Psoas muscle (tissue), 8 donors: Measurements from ENCODE around the gene STKLD1. TPM values are rescaled to one million over a fixed set of nuclear protein-coding genes. Genes with fewer than 3 reads are reported as not detected.
"Not testable (repeated sequence)": the region's sequence is repeated elsewhere in the genome, so short reads cannot be mapped to it uniquely, and the experiment has no call there.

Experiments used
- ATAC-seq, 4 donors: fragments of 200-7000 bp; cut with Tn5 transposase; one replicate each; pipeline ENCODE4 v1.9.1; 2020; ENCODE audit warnings: moderate library complexity in 3 of 4, mild to moderate bottlenecking in 2 of 4
- DNase-seq, 2 donors: peaks; one replicate each; pipeline ENCODE4 v3.0.0-alpha.2; 2020
- H3K27ac ChIP-seq: fragments of 200-600 bp; one replicate; pipeline ENCODE4 v1.8.0; 2022
- H3K27me3 ChIP-seq, 3 donors: fragments of 200-600 bp in 1 of 3; one replicate each; pipeline versions ENCODE4 v1.6.1 to v1.8.0; 2013 to 2022; ENCODE audit warnings: low read length in 2 of 3, mild to moderate bottlenecking in 2 of 3, moderate library complexity in 1 of 3; ENCODE audit not compliant: insufficient read depth in 3 of 3
- H3K36me3 ChIP-seq, 2 donors: fragments of 200-600 bp in 1 of 2; one replicate each; pipeline versions ENCODE4 v1.6.1 to v1.8.0; 2013 to 2022; ENCODE audit warnings: low read depth in 1 of 2, mild to moderate bottlenecking in 1 of 2, moderate library complexity in 1 of 2; ENCODE audit not compliant: insufficient read depth in 1 of 2
- H3K4me1 ChIP-seq: fragments of 200-600 bp; one replicate; pipeline ENCODE4 v1.8.0; 2022
- H3K4me3 ChIP-seq: fragments of 200-600 bp; one replicate; pipeline ENCODE4 v1.8.0; 2022; ENCODE audit warnings: mild to moderate bottlenecking
- H3K9me3 ChIP-seq: fragments of 200-600 bp; one replicate; pipeline ENCODE4 v1.8.0; 2022
- CTCF ChIP-seq: fragments of 200-600 bp; IDR thresholded peaks from one replicate; pipeline ENCODE4 v1.8.0; 2022; ENCODE audit warnings: antibody characterized with exemption
- WGBS, 3 donors: extraction: QIAGEN DNeasy Blood & Tissue Kit; methylation state at CpG; one replicate each; pipeline versions ENCODE4 v1.1.6 to v1.1.7; 2013; 5-methylcytosine and 5-hydroxymethylcytosine counted together
- intact Hi-C, 2 donors: fragments of 100-400 bp; cut with DNase I; formaldehyde crosslinking; loops; one replicate each; pipeline versions ENCODE4 v1.11.0 to v1.14.2; 2022
- long read RNA-seq, 2 donors: library from polyadenylated mRNA; unstranded; transcript quantifications; one replicate each; pipeline ENCODE4 v2.0.0, GENCODE V29; 2021
- polyA plus RNA-seq, 3 donors: library from polyadenylated mRNA; stranded (reverse); fragments of 200-250 nt; gene quantifications; one replicate each; pipeline ENCODE4 v1.2.3, GENCODE V29; 2013
- total RNA-seq, 4 donors: library from RNA; stranded (reverse); fragmentation: NEBNext Ultra II Directional in 2 of 4; extraction: Animal tissue kit (Norgen Biotek cat#: 25700) in 2 of 4; gene quantifications; one replicate each; pipeline versions ENCODE4 v1.2.1 to v1.2.4, GENCODE V29; 2021 to 2023
- donor health status: healthy with polysubstance abuse.
- donor health status: DM: no; HTN: no; CAD: no; lungs with moderate emphysema.
- donor health status: Bipolar disorder and iron deficiency.
- donor health status: healthy.
- donor health status: DM: yes; HTN: yes; CAD: no.
- donor health status: DM: no; HTN: no; CAD: no.
- donor health status: DM: no; HTN: no; CAD: no.
- donor health status: DM: yes; HTN: yes; CAD: no.

Gene STKLD1
- total RNA-seq (under 1 TPM; 0.28 to 0.69 (median 0.46) TPM), polyA plus RNA-seq (under 1 TPM; 0.07 to 0.69 (median 0.46) TPM)
- long read RNA-seq, donor 1, partial matches to known transcripts: 1 of 3 reads
- long read RNA-seq, donor 1, other reads (novel, unspliced or antisense): 2 of 3 reads
- long read RNA-seq, donor 2: 0 reads

DNA sequence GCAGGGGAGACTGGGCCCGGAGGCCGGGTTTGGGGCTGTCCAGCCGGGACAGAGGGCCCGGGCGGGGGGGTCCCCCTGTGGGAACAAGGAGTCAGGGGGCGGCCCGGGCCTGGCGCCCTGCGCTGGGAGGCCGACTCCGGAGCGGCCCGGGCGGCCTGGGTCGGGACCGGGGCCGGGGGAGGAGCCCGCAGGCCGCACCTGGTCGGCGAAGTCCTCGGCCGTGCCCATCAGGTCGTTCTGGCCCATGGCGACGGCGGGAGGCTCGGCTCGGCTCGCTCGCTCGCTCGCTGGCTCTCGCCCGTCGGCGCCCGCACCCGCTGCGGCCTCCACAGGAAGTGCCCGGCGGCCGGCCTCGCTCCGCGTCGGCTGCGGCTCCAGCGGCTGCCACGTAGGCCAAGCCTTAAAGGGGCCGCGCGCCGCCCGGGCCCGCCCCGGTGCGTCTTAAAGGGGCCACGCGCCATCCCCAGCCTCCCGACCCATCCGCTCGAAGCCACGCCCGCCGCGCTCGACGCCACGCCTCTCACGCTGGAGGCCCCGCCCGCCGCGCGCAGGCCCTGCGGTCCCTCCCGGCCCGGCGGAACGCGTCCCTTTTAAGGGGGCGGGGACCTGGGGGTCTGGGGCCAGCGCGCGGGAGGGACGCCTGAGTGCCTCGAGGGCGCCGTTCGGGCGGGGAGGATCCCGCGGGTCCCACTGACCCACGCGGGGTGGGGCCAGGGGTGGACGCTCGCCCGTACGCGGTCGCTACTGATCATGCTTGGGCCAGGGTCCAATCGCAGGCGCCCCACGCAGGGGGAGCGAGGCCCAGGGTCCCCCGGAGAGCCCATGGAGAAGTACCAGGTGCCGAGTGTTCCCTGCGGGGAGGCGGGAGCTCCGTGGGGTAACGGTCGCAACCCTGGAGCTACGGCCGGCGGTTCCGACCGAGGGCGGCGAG is at the start of gene STKLD1, which contains the start of gene SURF4:
Gene STKLD1, plus strand, starts transcription at position 643 of the 931 bp plus-strand sequence. Its CDS starts 108 bp downstream, at position 751.
Gene SURF4, minus strand, starts transcription at position 337 of the 931 bp plus-strand sequence. Its CDS starts 91 bp downstream, at position 246.
- Histone ChIP-seq H3K9me3 (no peaks in the 10 kb centered on the region), H3K4me1 (peaks cover 41% of the 10 kb centered on the region), H3K27me3 (no peaks in the 10 kb centered on the region), H3K27ac (peak within 1 kb of the TSS; percentile 97), H3K36me3 (peaks cover 0 to 3% of the 10 kb centered on the region in 2 donors), H3K4me3 (peak within 1 kb of the TSS; percentile 100)
- DNase-seq (peak; percentile 96 to 98), ATAC-seq (peak; percentile 96 to 98 (median 98))
- 0 to 1% (median 0%) methylated on average over 50 to 120 of the region's 120 CpGs for WGBS, 3 donors
- intact Hi-C loops: loop anchor here (2.0 to 5.0 kb wide), 3 partner anchors 23 to 39 kb away; partner anchors contain the start of gene SURF6 (in 1 of the 2)
- no peak for TF ChIP-seq CTCF

DNA sequence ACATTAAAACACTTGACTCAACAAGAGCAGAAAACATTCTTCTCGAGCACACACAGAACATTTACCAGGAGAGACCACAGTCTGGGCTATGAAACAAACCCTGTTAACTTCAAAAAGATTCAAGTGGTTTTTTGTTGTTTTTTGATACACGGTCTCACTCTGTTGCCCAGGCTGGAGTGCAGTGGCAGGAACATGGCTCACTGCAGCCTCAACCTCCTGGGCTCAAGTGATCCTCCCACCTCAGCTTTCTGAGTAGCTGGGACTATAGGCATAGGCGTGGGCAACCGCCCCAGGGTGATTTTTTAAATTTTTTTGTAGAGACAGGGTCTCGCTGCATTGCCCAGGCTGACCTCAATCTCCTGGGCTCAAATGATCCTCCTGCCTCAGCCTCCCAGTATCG is 49.1 kb upstream of the STKLD1 start:
- H3K4me1 ChIP-seq, H3K27ac ChIP-seq, H3K4me3 ChIP-seq, H3K27me3 ChIP-seq, DNase-seq, intact Hi-C loops, ATAC-seq, H3K9me3 ChIP-seq: not testable (repeated sequence)
- peaks cover 0 to 27% of the 10 kb centered on the region in 2 donors for H3K36me3 ChIP-seq
- WGBS, 3 donors: 84 to 88% (median 88%) methylated on average over 6 of the region's 6 CpGs

GRCh38 chr9:133327834-133328484 is 48.2 kb upstream of the STKLD1 start:
- Histone ChIP-seq H3K36me3 (peaks cover 3 to 36% of the 10 kb centered on the region in 2 donors), H3K27ac (no peak overlapping the region), H3K27me3 (no peaks in the 10 kb centered on the region), H3K4me1 (no peaks in the 10 kb centered on the region), H3K4me3 (no peak overlapping the region), H3K9me3 (no peaks in the 10 kb centered on the region)
- 84 to 87% (median 86%) methylated on average over 10 of the region's 10 CpGs for WGBS, 3 donors
- intact Hi-C loops: no loop called here
- DNase-seq: peak in 1 of 2 donors; percentile 34
- ATAC-seq: peak in 1 of 4 donors; percentile 22
- no peak for TF ChIP-seq CTCF

DNA sequence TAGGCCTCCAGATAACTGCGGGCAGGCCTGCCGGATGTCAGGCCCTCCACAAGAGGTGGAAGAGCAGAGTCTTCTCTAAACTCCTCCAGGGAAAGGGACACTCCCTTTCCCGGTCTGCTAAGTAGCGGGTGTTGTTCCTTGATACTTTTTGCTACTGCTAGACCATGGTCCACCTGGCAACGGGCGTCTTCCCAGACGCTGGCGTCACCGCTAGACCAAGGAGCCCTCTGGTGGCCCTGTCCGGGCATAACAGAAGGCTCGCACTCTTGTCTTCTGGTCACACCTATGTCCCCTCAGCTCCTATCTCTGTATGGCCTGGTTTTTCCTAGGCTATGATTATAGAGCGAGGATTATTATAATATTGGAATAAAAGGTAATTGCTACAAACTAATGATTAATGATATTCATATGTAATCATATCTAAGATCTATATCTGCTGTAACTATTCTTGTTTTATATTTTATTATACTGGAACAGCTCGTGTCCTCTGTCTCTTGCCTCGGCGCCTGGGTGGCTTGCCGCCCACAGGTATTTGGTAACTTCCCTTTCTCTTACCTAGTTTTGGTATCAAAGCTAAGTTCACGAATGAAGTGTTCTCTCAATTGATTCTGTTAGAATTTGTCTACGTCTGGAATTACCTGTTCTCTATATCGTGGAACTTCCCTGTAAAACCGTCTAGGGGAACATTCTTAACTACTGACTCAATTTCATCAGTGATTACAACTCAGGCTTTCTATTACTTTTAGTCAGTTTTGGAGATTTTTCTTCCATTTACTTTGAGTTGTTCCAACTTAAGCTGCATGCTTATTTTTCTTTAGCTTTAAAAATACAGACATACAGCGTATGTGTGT is 46.6 kb upstream of the STKLD1 start:
- not testable (repeated sequence) for H3K27me3 ChIP-seq, H3K4me1 ChIP-seq, H3K9me3 ChIP-seq, H3K4me3 ChIP-seq
- ATAC-seq (peak in 1 of 4 donors; percentile 40), DNase-seq (peak in 1 of 2 donors; percentile 60)
- WGBS, 3 donors: 54 to 58% (median 55%) methylated on average over 21 of the region's 21 CpGs
- TF ChIP-seq CTCF: peak; percentile 58
- intact Hi-C loops: loop anchor here (5.0 to 10.0 kb wide), 3 partner anchors 142 to 285 kb away; partner anchors contain the start of gene SLC2A6 (in 1 of the 2)
- Histone ChIP-seq H3K27ac (peak overlapping the region; percentile 36), H3K36me3 (peaks cover 8 to 52% of the 10 kb centered on the region in 2 donors)
